Right hindlimb (tissue), 1 donor: ENCODE measurements around the gene RTP3.
"Not testable (repeated sequence)": the region's sequence is repeated elsewhere in the genome, so short reads cannot be mapped to it uniquely, and the experiment has no call there.

Experiments
- DNase-seq: peaks from one replicate; pipeline ENCODE4 v3.0.0-alpha.2; 2018

RTP3 gene

GRCh38 chr3:46519952-46520351 is 22.2 kb downstream of the RTP3 start:
- DNase-seq = no peak

DNA sequence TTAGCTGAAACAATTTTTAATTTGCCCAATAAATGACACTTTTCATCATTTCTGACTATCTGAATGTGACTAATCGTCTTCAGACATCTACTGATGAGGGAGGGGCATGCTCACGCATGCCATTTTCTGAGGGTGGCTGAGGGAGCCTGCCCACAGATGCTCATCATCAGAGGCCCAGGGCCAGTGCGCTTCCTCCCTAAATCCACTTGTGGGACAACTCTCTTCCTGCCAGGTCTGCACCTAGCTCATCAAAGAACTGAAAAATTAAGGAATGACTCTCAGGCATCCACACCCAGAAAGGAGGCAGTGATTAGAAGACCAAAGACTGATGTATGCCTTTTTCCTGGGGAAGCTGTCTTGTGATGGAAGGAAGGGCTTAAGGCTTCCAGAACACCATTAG is 22.8 kb downstream of the RTP3 start:
- DNase-seq = no peak

DNA sequence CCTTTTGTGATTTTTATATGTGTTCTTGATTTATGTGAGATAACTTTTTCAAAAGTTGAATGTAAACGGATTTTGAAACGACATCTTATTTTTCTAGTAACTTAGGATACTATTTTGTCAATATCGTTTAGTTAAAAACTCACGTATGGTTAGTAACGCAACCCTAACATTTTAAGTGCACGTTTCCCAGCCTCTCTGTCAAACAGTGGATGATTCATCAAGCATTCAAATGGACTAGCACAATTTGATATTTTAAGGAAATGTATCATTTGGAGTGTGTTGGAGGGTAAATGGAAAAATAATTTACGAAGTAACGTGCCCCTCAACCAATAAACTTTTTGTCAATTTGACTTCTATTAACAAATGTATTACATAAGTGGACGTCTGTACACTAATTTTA is 23.3 kb downstream of the RTP3 start:
- no peak for DNase-seq

DNA sequence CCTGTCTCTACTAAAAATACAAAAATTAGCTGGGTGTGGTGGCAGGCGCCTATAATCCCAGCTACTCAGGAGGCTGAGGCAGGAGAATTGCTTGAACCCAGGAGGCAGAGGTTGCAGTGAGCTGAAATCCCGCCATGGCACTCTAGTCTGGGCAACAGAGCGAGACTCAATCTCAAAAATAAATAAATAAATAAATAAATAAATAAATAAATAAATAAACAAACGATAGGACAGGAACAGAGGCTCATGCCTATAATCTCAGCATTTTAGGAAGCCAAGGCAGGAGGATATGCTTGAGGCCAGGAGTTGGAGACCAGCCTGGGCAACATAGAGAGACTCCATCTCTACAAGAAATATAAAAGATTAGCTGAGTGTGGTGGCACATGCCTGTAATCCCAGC is 24.4 kb downstream of the RTP3 start:
- DNase-seq = not testable (repeated sequence)

DNA sequence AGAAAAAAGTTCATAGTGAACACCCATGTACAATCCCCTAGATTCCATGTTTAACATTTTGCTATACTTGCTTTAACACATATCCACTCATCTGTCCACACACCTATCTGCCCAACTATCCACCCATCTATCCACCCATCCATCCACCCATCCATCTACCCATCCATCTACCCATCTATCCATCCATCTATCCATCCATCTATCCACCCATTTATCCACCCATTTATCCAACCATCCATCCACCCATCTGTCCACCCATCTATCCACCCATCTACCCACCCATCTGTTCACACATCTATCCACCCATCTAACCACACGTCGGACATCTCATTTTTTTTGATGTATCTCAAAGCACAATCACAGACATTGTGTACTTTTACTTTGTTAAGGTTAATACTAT is 25.8 kb downstream of the RTP3 start:
- DNase-seq = no peak

DNA sequence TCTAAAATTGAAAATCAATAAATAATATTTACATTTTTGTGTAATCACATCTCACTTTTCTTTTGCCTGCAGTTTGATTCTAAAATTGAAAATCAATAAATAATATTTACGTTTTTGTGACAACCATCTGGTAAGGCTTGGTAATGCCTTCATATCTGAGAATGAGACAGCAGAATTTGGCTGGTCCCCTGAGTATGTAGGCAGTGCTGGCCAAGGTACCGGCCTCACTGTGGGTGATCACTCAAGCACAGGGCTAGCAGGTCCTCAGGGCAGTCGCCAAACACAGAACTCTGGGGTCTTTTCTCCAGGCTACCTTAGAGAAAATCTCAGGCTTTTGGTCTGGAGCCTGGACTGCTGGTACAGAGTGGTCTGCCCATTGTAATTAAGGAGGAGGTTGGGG is 26.2 kb downstream of the RTP3 start:
- no peak for DNase-seq

- no peak for DNase-seq
Measured at GRCh38 chr3:46524832-46525231, 27.1 kb downstream of the RTP3 start.

- DNase-seq = no peak
Measured at GRCh38 chr3:46527239-46527638, 29.5 kb downstream of the RTP3 start.

GRCh38 chr3:46533091-46533490 is 35.3 kb downstream of the RTP3 start:
- no peak for DNase-seq

GRCh38 chr3:46535746-46536145 is 38.0 kb downstream of the RTP3 start:
- no peak for DNase-seq

DNA sequence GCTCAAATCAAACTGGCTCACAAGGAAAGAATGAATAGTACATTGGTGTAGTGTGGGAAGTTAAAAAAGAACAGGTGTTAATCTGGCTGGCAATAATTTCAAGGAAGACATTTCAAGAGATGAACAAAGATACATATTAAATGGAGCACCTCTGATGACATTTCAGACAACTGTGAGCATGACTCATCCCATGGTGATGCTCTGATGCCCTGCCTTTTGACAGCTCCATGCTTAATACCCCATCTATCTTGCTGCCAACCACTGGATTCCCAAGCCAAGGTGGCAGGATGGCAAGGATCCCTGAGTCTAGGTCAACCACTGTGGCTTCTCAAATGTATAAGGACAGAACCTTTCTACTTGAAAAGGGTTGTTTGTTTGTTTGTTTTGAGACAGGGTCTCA is 39.0 kb downstream of the RTP3 start:
- no peak for DNase-seq

DNA sequence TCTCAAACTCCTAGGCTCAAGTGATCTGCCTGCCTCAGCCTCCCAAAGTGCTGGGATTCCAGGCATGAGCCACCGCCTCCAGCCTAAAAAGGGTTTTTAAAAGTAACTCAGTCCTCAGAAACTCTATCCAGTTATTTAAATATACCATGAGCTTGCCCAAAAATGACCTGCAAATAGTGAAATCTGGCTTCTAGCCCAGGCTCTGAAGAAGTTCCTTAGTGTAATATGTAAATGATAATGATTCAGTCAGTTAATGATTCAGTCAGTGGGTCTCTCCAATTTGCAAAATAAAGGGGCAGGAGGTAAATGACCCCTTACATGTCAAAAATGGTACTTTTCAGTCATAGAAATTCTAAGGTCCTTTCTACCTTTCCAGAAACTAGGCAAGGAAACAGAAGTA is 39.5 kb downstream of the RTP3 start:
- DNase-seq = no peak

DNA sequence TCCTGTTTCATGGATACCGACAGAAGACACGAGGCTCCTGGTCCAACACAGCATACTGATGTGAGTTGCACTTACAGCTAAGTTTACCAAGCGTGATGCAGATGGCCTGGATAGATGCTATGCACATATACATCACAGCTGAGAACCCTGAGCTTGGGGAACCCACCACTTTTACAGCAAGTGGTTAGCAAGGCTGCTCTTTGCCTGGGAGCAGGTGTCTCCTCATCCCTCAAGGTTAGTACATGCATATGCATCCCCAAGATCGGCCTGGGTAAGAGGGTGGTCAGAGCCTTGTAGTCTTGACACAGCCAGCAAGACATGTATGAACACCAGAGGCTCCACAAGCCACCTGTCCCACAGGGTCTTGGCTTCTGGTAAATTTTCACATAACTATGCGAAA is 40.0 kb downstream of the RTP3 start:
- DNase-seq = no peak

- not testable (repeated sequence) for DNase-seq
Measured at GRCh38 chr3:46538425-46538802, 40.6 kb downstream of the RTP3 start.

- peak; percentile 33 for DNase-seq
Measured at GRCh38 chr3:46538803-46539442, 41.1 kb downstream of the RTP3 start.

- DNase-seq = no peak
Measured at GRCh38 chr3:46539443-46540005, 41.7 kb downstream of the RTP3 start.

GRCh38 chr3:46540550-46540949 is 42.8 kb downstream of the RTP3 start:
- DNase-seq = no peak

DNA sequence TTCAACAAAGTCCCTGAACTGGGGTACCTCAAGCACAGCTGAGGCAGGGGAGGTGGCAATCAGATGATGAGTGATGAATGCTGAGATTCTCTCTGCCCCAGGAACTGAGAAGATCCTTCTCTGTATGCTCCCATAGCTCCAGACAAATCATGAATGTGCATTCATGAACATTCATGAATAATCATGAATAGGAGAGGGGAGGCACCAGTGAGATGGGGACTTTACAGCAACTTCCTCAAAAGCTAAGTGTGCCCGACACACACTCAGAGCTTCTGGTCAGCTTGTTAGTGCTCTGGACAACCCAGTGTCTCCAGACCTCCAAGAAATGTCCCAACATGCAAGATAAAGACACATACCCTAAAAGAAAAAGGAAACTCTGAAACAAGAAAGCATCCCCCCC is 44.1 kb downstream of the RTP3 start:
- no peak for DNase-seq

GRCh38 chr3:46542344-46542743 is 44.6 kb downstream of the RTP3 start:
- DNase-seq = no peak

- DNase-seq = no peak
Measured at GRCh38 chr3:46542801-46543201, 45.0 kb downstream of the RTP3 start.

DNA sequence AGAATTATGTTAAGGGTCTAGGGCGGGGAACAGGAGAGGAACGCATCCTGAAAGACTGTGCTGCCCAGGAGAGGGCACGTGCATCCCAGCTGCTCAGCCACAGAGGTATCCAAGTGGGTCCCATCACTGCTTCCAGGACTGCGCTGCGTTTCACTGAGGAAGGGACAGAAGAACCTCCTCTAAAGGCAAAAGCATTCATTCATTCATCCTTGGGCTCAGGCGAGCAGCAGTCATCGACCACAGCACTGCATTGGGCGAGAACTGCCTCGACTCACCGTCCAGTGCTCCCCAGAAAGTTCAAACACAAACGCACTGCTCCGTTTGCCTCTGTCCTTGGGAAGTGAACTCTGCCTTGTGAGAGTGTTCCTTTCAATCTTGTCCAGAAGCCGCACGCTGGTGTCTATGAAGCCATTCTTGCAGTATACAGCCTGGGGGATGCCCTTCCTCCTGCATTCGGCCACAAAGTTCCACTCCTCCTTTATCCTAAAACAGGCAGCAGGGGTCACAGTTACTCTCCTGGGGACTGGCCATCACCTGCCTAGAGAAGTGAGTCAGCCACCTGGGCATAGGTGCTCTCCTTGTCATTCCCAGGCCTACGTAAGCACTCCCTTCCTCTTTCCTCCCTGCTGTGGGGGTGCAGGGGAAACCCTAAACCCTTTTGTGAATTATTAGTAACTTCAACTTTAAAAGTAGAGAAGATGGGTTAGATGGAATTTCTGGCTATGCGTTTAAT is 47.2 kb downstream of the RTP3 start:
- no peak for DNase-seq

DNA sequence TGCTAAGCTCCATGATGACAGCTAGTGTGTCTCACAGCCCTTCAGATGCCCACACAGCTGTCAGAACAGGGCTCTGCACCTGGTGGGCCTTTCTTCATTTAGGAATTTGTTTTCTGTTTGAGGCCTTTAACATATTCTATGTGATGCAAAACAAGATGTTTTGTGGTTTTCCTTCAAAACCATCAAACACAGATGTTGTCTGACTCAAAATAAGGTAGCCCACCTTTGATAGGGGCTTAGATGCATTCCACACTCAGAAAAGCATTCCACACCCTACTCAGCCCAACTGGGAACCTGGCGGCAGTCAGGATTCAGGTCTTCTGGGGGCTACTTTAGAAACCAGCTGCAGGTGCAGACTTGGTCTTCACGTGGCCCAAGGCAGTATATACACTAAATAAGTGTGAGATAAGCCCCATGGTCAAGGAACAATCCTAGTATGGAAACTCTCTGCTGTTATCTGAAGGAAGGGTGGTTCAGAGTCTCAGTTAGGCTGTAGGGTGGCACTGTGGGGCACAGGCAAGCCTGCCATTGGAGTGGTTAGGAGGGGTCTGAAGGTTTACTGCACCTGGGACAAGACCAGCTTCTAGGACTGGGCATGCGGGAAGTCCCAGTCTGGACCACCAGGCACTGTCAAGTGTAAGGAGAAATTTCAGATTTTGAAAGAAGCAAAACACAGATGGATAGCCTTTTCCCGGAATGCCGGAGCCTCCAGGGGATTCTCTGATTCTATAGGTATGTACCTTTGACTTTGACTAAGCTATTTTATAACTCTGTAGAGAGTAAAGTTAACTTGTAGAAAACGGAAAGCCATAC is 48.2 kb downstream of the RTP3 start:
- DNase-seq = no peak

GRCh38 chr3:46546896-46547440 is 49.2 kb downstream of the RTP3 start:
- DNase-seq = no peak
